Measurements from ENCODE around the gene NOTCH3. TPM values are rescaled to one million over a fixed set of nuclear protein-coding genes. Genes with fewer than 3 reads are reported as not detected.

NOTCH3 gene
- total RNA-seq, 1 experiment from 2014 or later, result 39.4 TPM

- RAD21 ChIA-PET (ENCODE audit: low non-redundant PET in 1 of 2, low total read pairs in 2 of 2, uncharacterized antibody in 2 of 2, unreplicated experiment in 2 of 2), result no interaction called here
- no peaks in the 10 kb centered on the region for H3K27me3 ChIP-seq (ENCODE audit: insufficient read depth, low read length)
- no peak overlapping the region for H3K4me3 ChIP-seq (replicated peaks in 1 of 2; ENCODE audit: low read depth in 1 of 2, low read length in 2 of 2)
- no peak overlapping the region for H3K9ac ChIP-seq (ENCODE audit: low read length)
- no peak overlapping the region for H2AFZ ChIP-seq (ENCODE audit: low read depth, low read length, poor library complexity, severe bottlenecking)
- no peak overlapping the region for H3K27ac ChIP-seq (ENCODE audit: low read depth, low read length)
- POLR2A ChIA-PET, result no interaction called here
- TF ChIP-seq SP1 (IDR thresholded peaks at IDR 0.05; ENCODE audit: low read depth), result no peak
- no peak for TF ChIP-seq TCF7L2 (IDR thresholded peaks at IDR 0.05; ENCODE audit: borderline replicate concordance, extremely low read depth, insufficient read depth, insufficient read length)
- TF ChIP-seq ZFX (IDR thresholded peaks at IDR 0.05), result no peak
- no peak for TF ChIP-seq FOSL1 (IDR thresholded peaks at IDR 0.05; ENCODE audit: low read depth)
- TF ChIP-seq SIN3A (IDR thresholded peaks at IDR 0.05; ENCODE audit: low read depth), result no peak
- TF ChIP-seq REST (IDR thresholded peaks at IDR 0.05; ENCODE audit: low read depth), result no peak
- TF ChIP-seq RAD21 (IDR thresholded peaks at IDR 0.05; ENCODE audit: low read depth), result no peak
- no peak for TF ChIP-seq EZH2 (IDR thresholded peaks at IDR 0.05)
- no peak for TF ChIP-seq MAX (IDR thresholded peaks at IDR 0.05)
- TF ChIP-seq POLR2A (IDR thresholded peaks at IDR 0.05; ENCODE audit: borderline replicate concordance, extremely low read depth, insufficient read depth, insufficient read length), result no peak
- no peak for TF ChIP-seq YY1 (IDR thresholded peaks at IDR 0.05; ENCODE audit: extremely low read depth, insufficient replicate concordance, low read depth, low read length)
- TF ChIP-seq EZH2phosphoT487 (IDR thresholded peaks at IDR 0.05; ENCODE audit: borderline replicate concordance), result no peak
- DNase-seq (ENCODE audit: low read depth, low spot score) (no peak), ATAC-seq (no peak)
- no peaks in the 10 kb centered on the region for H3K4me1 ChIP-seq (ENCODE audit: control insufficient read depth in 1 of 2, insufficient read depth in 2 of 2, low read length in 2 of 2)
- no peaks in the 10 kb centered on the region for H3K79me2 ChIP-seq (ENCODE audit: insufficient read depth, low read length)
- intact Hi-C loops (cut with micrococcal nuclease), result no loop called here
- no TSS peak for BruUV-seq (replicated peaks)
- no peaks in the 10 kb centered on the region; a peak in 1 of 4 replicates for H3K9me3 ChIP-seq (ENCODE audit: control insufficient read depth in 1 of 2, insufficient read depth in 1 of 2, low read depth in 1 of 2, low read length in 2 of 2)
- H3K4me2 ChIP-seq (ENCODE audit: low read length), result no peak overlapping the region
- no peaks in the 10 kb centered on the region for H3K9me2 ChIP-seq (ENCODE audit: insufficient read depth)
- H4K20me1 ChIP-seq (ENCODE audit: insufficient read depth), result no peaks in the 10 kb centered on the region
- no peaks in the 10 kb centered on the region for H3K36me3 ChIP-seq (ENCODE audit: control insufficient read depth in 1 of 2, insufficient read depth in 2 of 2, low read length in 2 of 2)
- CTCF ChIA-PET, result no interaction called here
Measured at GRCh38 chr19:15156391-15156790, 44.4 kb downstream of the NOTCH3 start.
